Measurements from ENCODE around the gene SNAI1. TPM values are rescaled to one million over a fixed set of nuclear protein-coding genes. Genes with fewer than 3 reads are reported as not detected.
"Not testable (repeated sequence)": the region's sequence is repeated elsewhere in the genome, so short reads cannot be mapped to it uniquely, and the experiment has no call there.

Gene SNAI1
- total and polyA plus RNA-seq, 3 experiments from 2014 or later, result 0.42 to 0.60 (median 0.49) TPM

- CTCF ChIA-PET, result interaction anchor here (1.3 kb wide), 1 partner anchor 9 kb away, joined by 4 read pairs; no protein-coding TSS in a partner anchor
- DNase-seq; H3K27me3 ChIP-seq (ENCODE audit: insufficient read depth, low read length, poor library complexity, severe bottlenecking); H3K9me3 Mint-ChIP-seq; H3K27ac Mint-ChIP-seq; H3K27me3 Mint-ChIP-seq; H3K9me3 ChIP-seq (ENCODE audit: low read length); H3K4me1 Mint-ChIP-seq; H3K4me1 ChIP-seq (ENCODE audit: insufficient read depth, low read length); H3K27ac ChIP-seq (ENCODE audit: low read depth, low read length); H3K4me3 ChIP-seq (ENCODE audit: low read length); POLR2A ChIA-PET: not testable (repeated sequence)
- Mint-ChIP-seq H3K4me3 (peak overlapping the region in 1 of 7 donors; percentile 40), H3K36me3 (peaks cover 3 to 70% (median 16%) of the 10 kb centered on the region in 3 donors)
- H3K36me3 ChIP-seq (ENCODE audit: insufficient read depth, low read length), result peaks cover 18% of the 10 kb centered on the region
Observed at GRCh38 chr20:49955830-49956396, 26.9 kb upstream of the SNAI1 start.

- Mint-ChIP-seq H3K4me1 (peaks cover 0 to 5% (median 1%) of the 10 kb centered on the region in 3 donors), H3K4me3 (no peak overlapping the region), H3K27ac (peak overlapping the region in 1 of 8 donors; percentile 40), H3K36me3 (peaks cover 3 to 65% (median 14%) of the 10 kb centered on the region in 3 donors), H3K9me3 (no peaks in the 10 kb centered on the region), H3K27me3 (no peaks in the 10 kb centered on the region)
- ChIA-PET POLR2A (no interaction called here), CTCF (interaction anchor here (0.7 to 1.3 kb wide), 2 partner anchors 8 to 22 kb away, joined by 3 to 4 read pairs; no protein-coding TSS in a partner anchor)
- Histone ChIP-seq H3K36me3 (ENCODE audit: insufficient read depth, low read length) (peaks cover 16% of the 10 kb centered on the region), H3K27me3 (ENCODE audit: insufficient read depth, low read length, poor library complexity, severe bottlenecking) (no peaks in the 10 kb centered on the region), H3K9me3 (ENCODE audit: low read length) (no peaks in the 10 kb centered on the region), H3K27ac (ENCODE audit: low read depth, low read length) (no peak overlapping the region), H3K4me3 (ENCODE audit: low read length) (no peak overlapping the region), H3K4me1 (ENCODE audit: insufficient read depth, low read length) (no peaks in the 10 kb centered on the region)
- no peak for DNase-seq
Observed at GRCh38 chr20:49956689-49957088, 26.1 kb upstream of the SNAI1 start.

GRCh38 chr20:49957089-49957938 lies 25.5 kb upstream of the SNAI1 start:
- H3K4me1 Mint-ChIP-seq; H3K4me3 Mint-ChIP-seq; H3K27ac ChIP-seq (ENCODE audit: low read depth, low read length); H3K9me3 ChIP-seq (ENCODE audit: low read length); H3K9me3 Mint-ChIP-seq; H3K27me3 ChIP-seq (ENCODE audit: insufficient read depth, low read length, poor library complexity, severe bottlenecking); DNase-seq; H3K4me3 ChIP-seq (ENCODE audit: low read length); H3K27me3 Mint-ChIP-seq; H3K36me3 ChIP-seq (ENCODE audit: insufficient read depth, low read length); POLR2A ChIA-PET; H3K4me1 ChIP-seq (ENCODE audit: insufficient read depth, low read length): not testable (repeated sequence)
- CTCF ChIA-PET, result interaction anchor here (0.7 to 1.3 kb wide), 3 partner anchors 8 to 416 kb away, joined by 3 to 4 read pairs (median 3); no protein-coding TSS in a partner anchor
- Mint-ChIP-seq H3K27ac (peak overlapping the region in 4 of 8 donors; percentile 42 to 82 (median 69)), H3K36me3 (peaks cover 3 to 59% (median 13%) of the 10 kb centered on the region in 3 donors)

GRCh38 chr20:49961413-49961812 lies 21.4 kb upstream of the SNAI1 start:
- Mint-ChIP-seq H3K27me3 (no peaks in the 10 kb centered on the region), H3K4me3 (no peak overlapping the region), H3K4me1 (peaks cover 0 to 5% (median 1%) of the 10 kb centered on the region in 3 donors), H3K36me3 (peaks cover 3 to 29% (median 5%) of the 10 kb centered on the region in 3 donors), H3K27ac (peak overlapping the region in 2 of 8 donors; percentile 6 to 88), H3K9me3 (no peaks in the 10 kb centered on the region)
- Histone ChIP-seq H3K27ac (ENCODE audit: low read depth, low read length) (no peak overlapping the region), H3K36me3 (ENCODE audit: insufficient read depth, low read length) (no peaks in the 10 kb centered on the region), H3K27me3 (ENCODE audit: insufficient read depth, low read length, poor library complexity, severe bottlenecking) (no peaks in the 10 kb centered on the region), H3K9me3 (ENCODE audit: low read length) (no peaks in the 10 kb centered on the region), H3K4me1 (ENCODE audit: insufficient read depth, low read length) (no peaks in the 10 kb centered on the region), H3K4me3 (ENCODE audit: low read length) (no peak overlapping the region)
- ChIA-PET POLR2A (interaction anchor here (0.6 kb wide), 1 partner anchor 104 kb away, joined by 5 read pairs; no protein-coding TSS in a partner anchor), CTCF (no interaction called here)
- no peak for DNase-seq

GRCh38 chr20:49964964-49965780 lies 17.6 kb upstream of the SNAI1 start:
- Mint-ChIP-seq H3K27ac (peak overlapping the region in 1 of 8 donors; percentile 15), H3K9me3 (no peaks in the 10 kb centered on the region), H3K27me3 (peaks cover 0 to 5% of the 10 kb centered on the region in 2 donors), H3K4me1 (no peaks in the 10 kb centered on the region), H3K4me3 (no peak overlapping the region), H3K36me3 (peaks cover 0 to 7% (median 0%) of the 10 kb centered on the region in 3 donors)
- Histone ChIP-seq H3K4me1 (ENCODE audit: insufficient read depth, low read length) (no peaks in the 10 kb centered on the region), H3K36me3 (ENCODE audit: insufficient read depth, low read length) (no peaks in the 10 kb centered on the region), H3K4me3 (ENCODE audit: low read length) (no peak overlapping the region), H3K9me3 (ENCODE audit: low read length) (no peaks in the 10 kb centered on the region), H3K27ac (ENCODE audit: low read depth, low read length) (no peak overlapping the region), H3K27me3 (ENCODE audit: insufficient read depth, low read length, poor library complexity, severe bottlenecking) (no peaks in the 10 kb centered on the region)
- DNase-seq, result no peak
- POLR2A ChIA-PET, result no interaction called here
- CTCF ChIA-PET, result interaction anchor here (1.4 to 4.6 kb wide), 4 partner anchors 9 to 106 kb away, joined by 3 to 25 read pairs (median 4); no protein-coding TSS in a partner anchor

GRCh38 chr20:49965781-49966305 lies 16.9 kb upstream of the SNAI1 start:
- no peaks in the 10 kb centered on the region for H3K4me1 Mint-ChIP-seq
- no peak overlapping the region for H3K4me3 ChIP-seq (ENCODE audit: low read length)
- no peak for DNase-seq
- H3K27ac Mint-ChIP-seq, result no peak overlapping the region
- H3K4me1 ChIP-seq (ENCODE audit: insufficient read depth, low read length), result no peaks in the 10 kb centered on the region
- POLR2A ChIA-PET, result no interaction called here
- H3K36me3 Mint-ChIP-seq, result peaks cover 0 to 7% (median 0%) of the 10 kb centered on the region in 3 donors
- H3K27me3 Mint-ChIP-seq, result peaks cover 0 to 5% of the 10 kb centered on the region in 2 donors
- H3K36me3 ChIP-seq (ENCODE audit: insufficient read depth, low read length), result no peaks in the 10 kb centered on the region
- no peaks in the 10 kb centered on the region for H3K9me3 ChIP-seq (ENCODE audit: low read length)
- no peak overlapping the region for H3K27ac ChIP-seq (ENCODE audit: low read depth, low read length)
- CTCF ChIA-PET, result interaction anchor here (1.4 to 4.6 kb wide), 3 partner anchors 10 to 15 kb away, joined by 3 to 25 read pairs (median 4); no protein-coding TSS in a partner anchor
- no peaks in the 10 kb centered on the region for H3K9me3 Mint-ChIP-seq
- H3K4me3 Mint-ChIP-seq, result no peak overlapping the region
- no peaks in the 10 kb centered on the region for H3K27me3 ChIP-seq (ENCODE audit: insufficient read depth, low read length, poor library complexity, severe bottlenecking)

- no peak for DNase-seq
- H3K4me3 Mint-ChIP-seq, result no peak overlapping the region
- H3K27ac Mint-ChIP-seq, result no peak overlapping the region
- no peaks in the 10 kb centered on the region for H3K4me1 ChIP-seq (ENCODE audit: insufficient read depth, low read length)
- no peaks in the 10 kb centered on the region for H3K27me3 ChIP-seq (ENCODE audit: insufficient read depth, low read length, poor library complexity, severe bottlenecking)
- ChIA-PET POLR2A (no interaction called here), CTCF (interaction anchor here (0.7 to 4.6 kb wide), 2 partner anchors 12 to 427 kb away, joined by 3 to 25 read pairs; no protein-coding TSS in a partner anchor)
- no peaks in the 10 kb centered on the region for H3K36me3 ChIP-seq (ENCODE audit: insufficient read depth, low read length)
- peaks cover 0 to 4% (median 0%) of the 10 kb centered on the region in 3 donors for H3K36me3 Mint-ChIP-seq
- no peak overlapping the region for H3K27ac ChIP-seq (ENCODE audit: low read depth, low read length)
- peaks cover 0 to 5% of the 10 kb centered on the region in 2 donors for H3K27me3 Mint-ChIP-seq
- no peaks in the 10 kb centered on the region for H3K9me3 Mint-ChIP-seq
- H3K4me3 ChIP-seq (ENCODE audit: low read length), result no peak overlapping the region
- no peaks in the 10 kb centered on the region for H3K9me3 ChIP-seq (ENCODE audit: low read length)
- no peaks in the 10 kb centered on the region for H3K4me1 Mint-ChIP-seq
Observed at GRCh38 chr20:49966861-49967260, 15.9 kb upstream of the SNAI1 start.
